ENCODE results near the gene COL6A5.
"Not testable (repeated sequence)": the region's sequence is repeated elsewhere in the genome, so short reads cannot be mapped to it uniquely, and the experiment has no call there.

COL6A5 gene

DNA sequence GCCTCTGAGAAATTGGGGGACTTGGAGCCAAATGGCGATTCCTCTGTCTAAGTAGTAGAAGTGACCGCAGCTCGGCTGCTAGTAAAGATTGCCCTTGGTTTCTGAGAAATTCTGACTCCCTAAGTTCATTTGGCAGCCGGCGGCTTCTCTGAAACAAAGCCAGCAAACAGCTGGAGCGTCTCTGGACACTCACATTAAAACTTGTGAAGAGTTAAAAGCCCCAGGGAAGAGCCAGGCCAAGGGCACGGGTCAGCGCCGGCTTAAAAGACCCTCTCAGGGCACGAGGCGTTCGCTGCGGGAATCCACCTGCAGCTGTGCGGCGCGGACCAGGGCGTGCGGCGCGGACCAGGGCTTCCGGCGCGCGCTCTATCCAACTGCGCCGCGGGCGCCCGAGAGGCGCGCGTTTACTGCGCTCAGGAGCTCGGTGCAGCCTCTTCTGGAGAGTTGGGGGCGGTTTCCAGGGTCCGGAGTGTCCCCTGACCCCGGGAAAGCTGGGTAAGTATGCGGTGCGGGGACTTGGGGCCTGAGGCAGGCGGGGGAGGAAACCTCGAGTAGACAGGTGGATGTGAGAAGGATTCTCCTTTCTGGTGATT lies at the start of gene COL6A5:
TSS of gene COL6A5 (plus strand) at position 186 of the 593 bp plus-strand sequence. CDS start 27,967 bp downstream, outside the sequence.
- no peak for DNase-seq (ENCODE audit: low read depth)

DNA sequence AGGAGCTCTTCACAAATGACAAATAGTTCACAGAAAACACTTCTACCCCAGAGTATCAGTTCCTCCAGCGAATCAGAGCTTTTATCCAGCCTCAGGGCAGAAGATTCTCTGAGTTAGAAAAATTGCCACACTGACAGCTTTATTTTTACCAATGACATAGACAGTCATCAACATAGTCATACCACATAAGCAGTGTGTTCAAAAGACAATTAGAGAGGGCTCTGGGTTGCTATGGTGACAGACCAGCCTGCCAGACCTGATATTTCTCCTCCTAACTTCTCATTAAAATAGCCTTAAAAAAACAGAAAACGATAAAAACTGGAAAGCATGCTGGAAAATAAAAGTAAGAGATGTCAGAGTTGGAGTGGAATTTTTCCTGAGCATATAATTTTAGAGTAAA lies 45.9 kb upstream of the COL6A5 start:
- DNase-seq (ENCODE audit: low read depth), result no peak

- no peak for DNase-seq (ENCODE audit: low read depth)
These were observed 44.6 kb upstream of the COL6A5 start for GRCh38 chr3:130300888-130301287.

DNA sequence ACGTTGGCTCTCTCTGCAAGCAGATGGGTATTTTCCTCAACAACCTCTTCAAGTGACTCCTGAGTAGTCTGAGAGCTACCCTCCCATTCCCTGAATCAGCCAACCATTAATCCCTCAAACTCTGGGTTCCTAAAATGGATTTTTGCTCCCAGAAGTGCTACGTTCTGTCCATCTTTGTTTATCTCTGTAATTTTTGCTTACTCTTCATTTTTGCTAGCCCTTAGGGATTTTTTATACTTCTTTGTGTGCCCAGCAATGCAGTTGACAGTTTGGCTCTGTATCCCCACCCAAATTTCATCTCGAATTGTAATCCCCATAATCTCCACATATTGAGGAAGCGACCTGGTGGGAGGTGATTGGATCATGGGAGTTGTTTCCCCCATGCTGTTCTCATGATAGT lies 35.4 kb upstream of the COL6A5 start:
- no peak for DNase-seq (ENCODE audit: low read depth)

GRCh38 chr3:130312374-130312773 lies 33.1 kb upstream of the COL6A5 start:
- DNase-seq (ENCODE audit: low read depth), result no peak

- no peak for DNase-seq (ENCODE audit: low read depth)
These were observed 29.3 kb upstream of the COL6A5 start for GRCh38 chr3:130316169-130316568.

DNA sequence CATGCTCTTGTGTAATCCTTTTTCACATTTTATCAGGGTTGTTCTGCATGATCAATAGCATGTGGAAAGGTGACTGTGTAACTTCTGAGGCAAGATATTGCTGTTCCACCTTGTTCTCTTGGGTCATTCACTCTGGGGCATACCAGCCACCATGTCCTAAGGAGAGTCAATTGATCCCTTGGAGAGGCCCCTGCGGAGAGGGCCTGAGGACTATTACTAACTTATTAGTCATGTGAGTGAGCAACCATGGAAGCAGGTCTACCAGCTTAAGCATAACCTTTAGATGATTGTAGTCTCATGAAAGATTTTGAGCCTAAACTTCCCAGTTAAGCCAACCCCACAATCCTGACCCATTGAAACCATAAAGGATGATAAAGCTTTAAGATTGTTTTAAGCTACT lies 22.0 kb upstream of the COL6A5 start:
- peak; percentile 17 for DNase-seq (ENCODE audit: low read depth)

DNA sequence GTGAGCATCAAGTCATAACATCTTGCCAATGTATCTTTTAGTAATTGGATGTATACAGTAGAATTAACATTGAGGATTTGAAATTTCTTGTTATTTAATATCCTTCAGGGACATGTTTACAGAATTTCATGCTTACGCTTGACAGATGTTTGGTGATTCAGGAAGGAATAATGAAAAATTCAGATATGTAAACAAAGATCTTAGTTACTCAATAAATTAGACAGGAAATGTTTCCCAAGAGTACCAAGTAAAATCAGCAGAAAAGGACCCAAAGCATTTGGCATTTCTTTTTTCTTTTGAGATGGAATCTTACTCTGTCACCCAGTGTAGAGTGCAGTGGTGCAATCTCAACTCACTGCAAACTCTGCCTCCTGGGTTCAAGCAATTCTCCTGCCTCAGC lies 4.7 kb upstream of the COL6A5 start:
- DNase-seq (ENCODE audit: low read depth), result no peak

DNA sequence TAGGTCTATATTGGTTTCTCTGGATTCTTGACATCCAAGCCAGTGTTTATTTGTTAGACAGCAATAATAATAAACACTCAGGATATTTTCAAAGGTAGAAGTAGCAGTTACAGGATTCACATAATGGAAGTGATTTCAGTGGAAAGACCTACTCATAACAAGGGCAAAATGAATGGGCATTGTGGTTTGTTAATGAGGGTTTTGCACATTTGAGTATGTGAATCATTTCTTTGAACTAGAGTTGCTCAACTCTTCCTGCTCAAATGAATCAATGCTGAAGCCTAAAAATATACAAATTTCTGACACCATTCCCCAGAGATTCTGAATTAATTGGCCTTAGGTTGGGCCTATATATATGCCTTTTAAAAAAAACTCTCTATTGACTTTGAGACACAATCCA lies 4.1 kb upstream of the COL6A5 start:
- no peak for DNase-seq (ENCODE audit: low read depth)

GRCh38 chr3:130341882-130342281 lies 3.6 kb upstream of the COL6A5 start:
- no peak for DNase-seq (ENCODE audit: low read depth)

DNA sequence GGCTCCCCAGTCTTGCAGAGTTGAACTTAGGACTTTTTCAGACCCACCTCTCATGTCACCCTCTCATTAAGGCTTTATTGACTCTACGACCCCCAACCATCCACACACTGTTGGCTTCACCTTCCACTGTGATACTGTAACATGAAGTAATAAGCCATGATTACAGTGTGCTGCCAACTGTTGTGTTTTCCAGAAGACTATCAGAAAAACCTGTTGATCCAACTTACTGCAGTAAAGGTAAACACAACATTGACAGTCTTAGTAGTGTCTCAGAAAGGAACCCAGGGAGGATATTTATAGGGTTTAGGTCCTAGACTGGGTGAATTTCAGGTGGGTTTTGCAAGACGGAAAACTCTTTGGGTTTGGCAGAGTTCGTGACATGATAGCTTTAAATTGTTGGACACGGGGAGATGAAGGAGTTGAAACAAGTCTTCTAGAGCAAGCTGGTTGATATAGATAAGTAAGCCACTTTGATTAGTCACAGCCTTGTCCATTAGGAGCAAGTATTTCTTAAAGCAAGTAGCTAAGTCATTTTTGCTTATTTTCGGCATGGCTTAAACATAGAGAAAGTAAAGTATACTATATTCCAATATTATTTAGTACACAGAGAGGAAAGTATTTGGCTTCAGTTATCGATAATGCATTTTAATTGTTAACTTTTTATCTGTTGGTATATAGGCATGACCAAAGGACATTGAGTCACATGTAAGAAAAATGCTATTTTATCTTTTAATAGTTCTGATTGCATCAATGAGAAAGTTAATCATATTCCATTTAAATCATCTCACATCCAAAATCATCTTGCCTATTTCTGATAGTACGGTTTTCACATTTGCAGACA lies 2.4 kb upstream of the COL6A5 start:
- DNase-seq (ENCODE audit: low read depth), result no peak

DNA sequence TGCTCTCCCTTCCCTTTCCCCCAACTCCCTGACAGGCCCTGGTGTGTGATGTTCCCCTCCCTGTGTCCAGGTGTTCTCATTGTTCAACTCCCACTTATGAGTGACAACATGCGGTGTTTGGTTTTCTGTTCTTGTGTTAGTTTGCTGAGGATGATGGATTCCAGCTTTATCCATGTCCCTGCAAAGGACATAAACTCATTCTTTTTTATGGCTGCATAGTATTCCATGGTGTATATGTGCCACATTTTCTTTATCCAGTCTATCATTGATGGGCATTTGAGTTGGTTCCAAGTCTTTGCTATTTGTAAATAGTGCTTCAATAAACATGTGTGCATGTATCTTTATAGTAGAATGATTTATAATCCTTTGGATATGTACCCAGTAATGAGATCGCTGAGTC lies 2.8 kb downstream of the COL6A5 start:
- not testable (repeated sequence) for DNase-seq (ENCODE audit: low read depth)

GRCh38 chr3:130354430-130354829 lies 9.0 kb downstream of the COL6A5 start:
- no peak for DNase-seq (ENCODE audit: low read depth)

- DNase-seq (ENCODE audit: low read depth), result no peak
These were observed 28.6 kb downstream of the COL6A5 start for GRCh38 chr3:130374033-130374432.

- DNase-seq (ENCODE audit: low read depth), result no peak
These were observed 29.4 kb downstream of the COL6A5 start for GRCh38 chr3:130374908-130375307.

DNA sequence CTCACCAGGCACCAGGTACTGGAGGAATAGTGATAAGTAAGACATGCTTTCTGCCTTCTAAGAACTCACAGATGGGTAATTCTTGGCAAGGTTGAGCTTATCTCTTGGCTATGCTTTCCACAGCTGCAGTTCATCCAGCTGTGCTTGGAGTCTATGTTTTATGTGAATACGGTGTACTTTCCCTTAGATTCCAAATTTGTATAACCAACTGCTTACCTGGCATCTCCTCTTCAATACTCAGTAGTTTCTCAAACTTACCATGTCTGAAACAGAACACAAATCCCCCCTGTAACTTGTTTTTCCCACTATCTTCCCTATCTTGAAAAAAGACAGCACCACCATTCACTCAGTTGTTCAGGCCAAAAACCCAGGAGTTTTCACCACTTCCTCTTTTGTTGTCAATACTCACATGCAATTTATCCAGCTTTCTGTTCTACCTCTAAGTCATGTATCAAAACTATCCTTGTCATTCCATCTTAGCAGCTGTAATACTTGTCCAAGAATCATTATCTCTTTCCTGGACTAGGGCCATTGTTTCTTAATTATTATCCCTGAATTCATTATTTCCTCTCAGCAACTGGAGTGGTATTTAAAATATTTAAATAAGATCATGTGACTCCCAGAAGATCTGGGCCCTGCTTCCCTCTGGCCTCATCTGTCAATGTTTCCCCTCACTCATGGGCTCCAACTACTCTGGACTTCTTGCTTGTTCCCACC lies 32.6 kb downstream of the COL6A5 start:
- DNase-seq (ENCODE audit: low read depth), result no peak

GRCh38 chr3:130378677-130379191 lies 33.3 kb downstream of the COL6A5 start:
- no peak for DNase-seq (ENCODE audit: low read depth)

DNA sequence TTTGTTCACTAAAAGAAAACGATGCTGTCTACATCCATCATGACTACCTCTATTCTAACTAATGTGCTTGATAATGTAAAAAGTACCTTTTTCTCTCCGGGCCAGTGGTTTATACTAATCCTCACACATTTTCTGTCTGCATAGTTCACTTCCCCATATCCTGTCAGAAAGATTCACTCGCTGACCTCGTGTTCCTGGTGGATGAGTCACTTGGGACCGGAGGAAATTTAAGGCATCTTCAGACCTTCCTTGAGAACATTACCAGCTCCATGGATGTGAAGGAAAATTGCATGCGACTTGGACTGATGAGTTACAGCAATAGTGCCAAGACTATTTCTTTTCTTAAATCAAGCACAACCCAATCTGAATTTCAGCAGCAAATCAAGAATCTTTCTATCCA lies 33.8 kb downstream of the COL6A5 start:
- peak; percentile 4 for DNase-seq (ENCODE audit: low read depth)

DNA sequence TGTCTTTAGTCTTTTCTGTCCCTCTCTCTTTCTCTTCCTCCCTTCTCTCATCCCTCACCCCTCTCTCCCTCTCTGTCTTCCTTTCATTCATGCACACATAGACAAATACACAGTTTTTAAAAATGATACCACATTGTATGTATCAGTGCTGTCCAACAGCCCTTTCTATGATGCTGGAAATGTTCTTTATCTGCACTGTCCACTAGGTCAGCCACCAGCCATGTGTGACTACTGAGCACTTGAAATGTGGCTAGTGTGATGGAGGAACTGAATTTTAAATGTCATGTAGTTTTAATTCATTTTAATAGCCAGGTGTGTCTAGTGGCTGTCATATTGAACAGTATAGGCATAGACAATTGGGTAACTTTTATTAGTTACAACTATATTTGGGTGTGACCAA lies 34.9 kb downstream of the COL6A5 start:
- no peak for DNase-seq (ENCODE audit: low read depth)

DNA sequence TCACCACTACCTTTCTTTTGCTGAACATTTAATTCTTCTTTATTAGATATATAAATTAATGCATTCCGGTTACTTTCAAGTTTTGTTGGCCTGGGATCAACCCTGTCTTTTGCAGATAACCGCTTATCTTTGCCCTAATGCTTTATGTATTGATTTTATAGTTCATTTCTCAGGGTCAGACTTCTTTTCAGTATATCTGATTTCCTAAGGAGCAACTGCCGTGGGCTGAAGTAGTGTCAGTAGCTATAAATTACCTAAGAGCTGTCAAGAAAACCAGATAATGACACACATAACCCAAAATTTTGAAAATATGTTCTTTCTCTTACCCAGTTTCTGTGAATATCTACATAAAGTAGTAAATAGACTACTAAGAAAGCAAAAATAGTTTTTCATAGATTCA lies 38.0 kb downstream of the COL6A5 start:
- no peak for DNase-seq (ENCODE audit: low read depth)

DNA sequence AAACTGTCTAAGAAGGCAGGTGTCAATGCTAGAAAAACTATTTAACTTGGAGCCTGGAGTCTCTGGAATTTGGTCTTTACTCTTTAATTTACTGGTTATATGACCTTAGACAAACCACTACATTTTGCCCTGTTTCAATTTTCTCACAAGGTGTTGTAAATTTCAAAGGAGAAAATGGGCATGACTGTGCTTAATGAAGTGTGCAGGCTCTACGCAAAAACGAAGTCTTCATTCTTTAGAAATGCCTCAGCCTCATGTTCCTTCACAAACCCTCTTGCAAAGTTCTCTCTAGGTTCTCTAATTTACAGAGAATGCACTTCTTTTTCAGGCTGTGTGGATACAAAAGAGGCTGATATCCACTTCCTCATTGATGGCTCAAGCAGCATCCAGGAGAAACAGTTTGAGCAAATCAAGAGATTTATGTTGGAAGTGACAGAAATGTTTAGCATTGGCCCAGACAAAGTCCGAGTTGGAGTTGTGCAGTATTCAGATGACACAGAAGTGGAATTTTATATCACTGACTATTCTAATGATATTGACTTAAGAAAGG lies 39.1 kb downstream of the COL6A5 start:
- DNase-seq (ENCODE audit: low read depth), result no peak

GRCh38 chr3:130386604-130387263 lies 41.3 kb downstream of the COL6A5 start:
- peak; percentile 23 for DNase-seq (ENCODE audit: low read depth)
